ENCODE results near the gene FAM111A.

Gene FAM111A

DNA sequence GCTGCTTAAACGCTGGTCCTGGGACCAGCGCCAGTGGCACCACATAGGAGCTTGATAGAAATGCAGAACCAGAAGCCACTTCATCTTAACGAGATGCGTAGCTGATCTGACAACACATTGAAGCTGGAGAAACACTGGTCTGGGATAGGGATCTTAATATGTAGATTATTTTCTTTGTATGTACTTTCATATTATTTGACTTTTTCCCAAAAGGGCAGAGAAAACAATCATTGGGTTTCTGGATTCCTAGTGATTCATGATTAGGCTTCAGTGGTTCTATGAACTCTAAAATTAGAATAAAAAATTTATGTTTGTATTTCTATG is 57.7 kb downstream of the FAM111A start:
- DNase-seq (ENCODE audit: low read depth): no peak

DNA sequence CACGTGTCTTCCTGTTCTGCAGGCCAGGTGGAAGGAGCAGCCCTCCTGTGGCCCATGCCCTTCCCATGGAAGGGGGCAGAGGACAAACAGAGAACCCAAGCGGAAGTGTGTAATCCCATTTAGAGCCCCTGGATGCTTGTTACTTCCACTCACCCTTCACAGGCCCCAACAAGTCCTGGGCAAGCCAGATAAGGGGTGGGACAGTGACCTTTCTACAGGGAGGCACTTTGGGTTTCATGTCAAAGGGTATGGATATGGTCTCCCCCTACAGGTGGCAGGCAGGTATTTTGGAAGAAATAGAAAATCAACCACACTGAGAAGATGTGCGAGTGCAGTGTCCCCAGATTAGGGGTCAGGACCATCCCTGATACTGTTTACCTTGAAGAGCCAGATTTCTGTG is 58.7 kb downstream of the FAM111A start:
- no peak for DNase-seq (ENCODE audit: low read depth)
